GM18907 (cell line): Measurements from ENCODE around the gene JCAD.
A peak's percentile ranks its signal among the peaks of the same experiment; 100 is the strongest.
"Not testable (repeated sequence)": the region's sequence is repeated elsewhere in the genome, so short reads cannot be mapped to it uniquely, and the experiment has no call there.

Experiments used
- ATAC-seq: cut with Tn5 transposase; IDR thresholded peaks from one replicate; pipeline ENCODE4 v1.9.1; 2021; ENCODE audit warnings: mild to moderate bottlenecking, moderate library complexity; ENCODE audit not compliant: unreplicated experiment

The JCAD gene

GRCh38 chr10:30028006-30028737 lies 31.2 kb downstream of the JCAD start:
- no peak for ATAC-seq

- ATAC-seq, result peak; percentile 95
Observed at GRCh38 chr10:30027057-30028005, 32.1 kb downstream of the JCAD start.

GRCh38 chr10:30026578-30026977 lies 32.8 kb downstream of the JCAD start:
- ATAC-seq, result no peak

- ATAC-seq, result no peak
Observed at GRCh38 chr10:30026080-30026479, 33.3 kb downstream of the JCAD start.

GRCh38 chr10:30025428-30025827 lies 34.0 kb downstream of the JCAD start:
- not testable (repeated sequence) for ATAC-seq

- ATAC-seq, result no peak
Observed at GRCh38 chr10:30022590-30022989, 36.8 kb downstream of the JCAD start.

DNA sequence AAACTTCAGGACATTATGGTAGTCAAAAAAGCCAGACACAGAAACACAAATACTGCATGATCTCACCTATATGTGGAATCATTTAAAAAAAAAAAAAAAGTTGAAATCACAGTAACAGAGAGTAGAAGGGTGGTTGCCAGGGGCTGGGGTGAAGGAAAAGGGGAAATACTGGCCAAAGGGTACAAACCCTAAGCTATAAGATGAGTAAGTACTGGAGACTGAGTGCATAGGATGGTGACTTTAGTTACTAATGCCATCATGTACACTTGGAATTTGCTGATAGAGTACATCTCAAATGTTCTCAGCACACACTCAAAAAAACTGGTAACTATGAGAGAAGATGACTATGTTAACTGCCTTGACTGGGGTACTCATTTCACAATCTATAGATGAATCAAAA lies 39.9 kb downstream of the JCAD start:
- ATAC-seq, result no peak

DNA sequence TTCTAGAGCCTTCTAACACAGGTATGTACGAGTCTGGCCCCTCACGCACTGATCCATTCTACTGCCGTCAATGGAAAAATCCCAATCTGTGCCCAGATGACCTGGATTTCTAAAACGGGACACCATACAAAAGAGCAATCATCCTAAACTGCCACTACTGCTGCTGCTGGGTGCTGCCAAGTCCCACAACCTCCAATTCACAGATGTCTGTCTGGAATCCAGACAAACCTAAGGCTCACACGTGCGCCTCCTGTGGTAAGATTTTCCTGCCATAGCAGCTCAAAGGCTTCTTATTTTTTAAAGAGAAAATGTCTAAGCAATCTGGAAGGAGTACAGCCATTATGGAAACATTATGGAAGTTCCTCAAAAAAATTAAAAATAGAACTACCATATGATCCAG lies 40.9 kb downstream of the JCAD start:
- no peak for ATAC-seq

- ATAC-seq, result no peak
Observed at GRCh38 chr10:30017966-30018365, 41.4 kb downstream of the JCAD start.

GRCh38 chr10:30017556-30017955 lies 41.8 kb downstream of the JCAD start:
- no peak for ATAC-seq

- ATAC-seq, result no peak
Observed at GRCh38 chr10:30014511-30014910, 44.9 kb downstream of the JCAD start.

GRCh38 chr10:30013757-30014156 lies 45.6 kb downstream of the JCAD start:
- ATAC-seq, result no peak

DNA sequence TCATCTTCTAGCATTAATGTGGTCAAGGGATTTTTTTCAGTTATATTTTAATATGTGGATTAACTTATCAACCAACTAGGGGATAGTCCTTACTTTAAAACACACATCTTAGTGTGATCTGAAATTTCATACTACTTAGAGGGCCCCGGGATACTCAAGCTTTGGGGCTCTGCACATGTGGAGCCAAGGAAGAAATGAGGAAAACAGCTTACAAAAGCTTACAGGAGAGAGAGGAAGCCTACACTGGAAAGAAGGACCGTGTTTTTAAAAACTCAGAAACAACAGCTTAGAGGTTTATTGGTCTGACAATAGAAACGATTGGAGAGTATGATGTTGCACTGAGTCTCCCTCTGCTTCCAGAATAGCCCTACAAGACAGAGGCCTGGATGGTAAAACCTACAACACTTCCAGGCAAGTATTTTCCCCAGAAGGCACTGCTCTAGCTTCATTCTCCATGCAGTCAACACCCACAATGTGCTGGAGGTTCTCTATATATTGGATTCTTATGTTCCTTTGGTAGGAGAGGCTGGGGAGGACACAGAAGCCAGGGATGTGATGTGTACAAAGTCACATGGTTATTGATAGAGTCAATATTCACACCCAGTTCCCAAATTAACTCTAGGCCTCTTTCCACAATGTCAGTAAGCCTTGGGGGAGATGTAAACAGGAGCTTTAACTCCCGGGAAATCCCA lies 47.3 kb downstream of the JCAD start:
- ATAC-seq, result no peak

- ATAC-seq, result no peak
Observed at GRCh38 chr10:30011396-30011795, 48.0 kb downstream of the JCAD start.

- ATAC-seq, result no peak
Observed at GRCh38 chr10:30007406-30007805, 52.0 kb downstream of the JCAD start.

DNA sequence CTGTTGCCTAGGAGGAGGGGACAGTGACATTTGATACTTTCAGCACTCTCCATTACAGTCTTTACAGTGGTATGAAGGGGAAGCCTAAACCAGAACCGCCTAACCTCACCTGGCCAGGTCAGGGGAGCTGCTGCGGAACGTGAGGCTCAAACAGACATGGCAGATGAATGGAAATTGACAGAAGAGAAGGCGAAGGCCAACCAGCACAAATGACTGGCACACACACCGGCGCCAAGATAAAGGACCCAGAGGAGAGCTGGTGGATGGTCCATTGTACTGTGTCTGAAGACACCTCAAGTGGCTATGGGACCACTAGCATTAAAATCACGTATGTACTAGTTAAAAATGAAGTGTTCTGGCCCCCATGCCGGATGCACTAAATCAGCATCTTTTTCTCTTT lies 53.0 kb downstream of the JCAD start:
- ATAC-seq, result no peak

DNA sequence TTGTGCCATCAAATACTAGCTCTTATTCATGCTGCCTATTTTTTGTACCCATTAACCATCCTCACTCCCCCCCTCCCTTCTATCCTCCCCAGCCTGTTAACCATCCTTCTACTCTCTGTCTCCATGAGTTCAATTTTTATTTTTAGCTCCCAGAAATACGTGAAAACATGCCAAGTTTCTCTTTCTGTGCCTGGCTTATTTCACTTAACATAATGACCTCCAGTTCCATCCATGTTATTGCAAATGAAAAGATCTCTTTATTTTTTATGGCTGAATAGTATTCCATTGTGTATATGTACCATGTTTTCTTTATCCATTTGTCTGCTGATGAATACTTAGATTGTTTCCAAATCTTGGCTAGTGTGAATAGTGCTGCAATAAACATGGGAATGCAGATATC lies 54.3 kb downstream of the JCAD start:
- not testable (repeated sequence) for ATAC-seq

DNA sequence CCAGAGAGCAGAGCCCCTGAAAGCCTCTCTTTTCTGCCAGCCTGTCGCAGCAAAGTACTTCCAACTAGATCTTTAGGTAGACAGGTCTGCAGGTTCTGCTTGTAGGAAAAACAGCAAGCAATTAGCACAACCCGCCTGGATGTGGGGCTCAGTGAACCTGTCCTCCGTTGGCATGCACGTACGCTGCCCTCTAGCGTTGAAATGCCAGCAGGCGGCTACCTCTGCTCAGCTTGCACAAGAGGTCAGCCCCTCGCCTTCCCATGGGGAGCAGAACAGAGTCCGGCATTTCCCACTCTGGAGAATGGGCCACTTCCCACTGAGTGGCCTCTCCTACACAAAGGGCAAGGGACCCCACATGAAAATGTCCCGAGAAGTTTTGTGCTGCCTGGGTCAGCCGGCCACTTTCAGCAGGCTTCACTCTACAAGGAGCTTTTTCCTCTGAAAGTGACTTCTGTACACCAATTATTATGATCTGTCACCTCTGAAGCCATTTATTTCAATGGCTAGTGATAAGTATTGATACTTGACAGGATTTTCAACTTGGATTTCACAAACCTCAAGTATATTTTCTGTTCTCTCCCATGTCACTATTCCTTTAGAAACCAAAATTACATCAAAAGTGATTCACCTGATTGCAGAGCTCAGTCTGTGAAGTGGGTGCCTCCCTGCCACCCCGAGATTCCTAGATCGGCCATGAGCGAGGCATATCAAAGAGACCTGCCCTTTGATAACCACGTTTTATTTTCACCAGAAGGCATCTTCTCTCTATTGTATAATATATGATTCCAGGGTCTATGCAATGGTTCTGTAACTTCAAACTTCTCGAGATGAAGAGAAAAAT lies 56.7 kb downstream of the JCAD start:
- ATAC-seq, result peak; percentile 66

DNA sequence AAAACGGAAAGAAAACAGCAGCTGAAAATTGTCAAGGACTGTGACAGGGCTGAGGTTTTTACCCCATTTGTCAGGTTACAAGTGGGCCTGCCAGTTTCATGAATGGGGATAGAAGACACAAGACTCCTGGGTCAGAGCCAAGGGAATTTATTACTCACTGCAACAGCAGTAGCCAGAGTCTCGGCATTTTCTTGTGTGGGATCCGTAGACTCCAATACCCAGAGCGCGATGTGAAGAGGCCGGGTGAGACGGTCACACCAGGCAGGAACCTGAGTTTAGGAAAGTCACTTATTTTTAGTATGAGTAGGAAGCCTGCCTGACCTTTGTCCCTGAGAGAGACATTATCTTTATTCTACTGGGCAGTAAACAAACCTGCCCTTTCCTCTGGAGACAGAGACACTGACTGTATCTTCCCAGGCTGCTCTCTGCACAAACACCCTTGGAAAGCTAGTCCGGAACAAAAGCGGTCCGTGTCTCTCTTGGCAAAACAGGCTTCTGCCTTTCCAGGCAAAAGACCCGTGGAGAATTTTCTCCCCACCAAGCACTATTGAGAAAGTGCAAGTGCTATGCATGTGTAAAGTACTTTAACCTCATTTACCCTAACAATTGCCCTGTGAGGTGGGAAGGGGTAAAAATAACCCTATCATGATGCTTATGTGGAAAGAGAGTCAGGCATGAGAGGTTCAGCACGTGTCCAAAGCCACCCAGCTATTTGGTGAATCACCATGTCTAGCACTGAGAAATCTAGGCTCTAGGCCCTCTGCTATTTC lies 58.4 kb downstream of the JCAD start:
- no peak for ATAC-seq
